ENCODE results near the gene ITGA11.

ITGA11 gene

GRCh38 chr15:68372291-68372811 is 59.6 kb downstream of the ITGA11 start:
- FAIRE-seq = no peak

- no peak for FAIRE-seq
These were observed 60.1 kb downstream of the ITGA11 start for GRCh38 chr15:68371851-68372250.

DNA sequence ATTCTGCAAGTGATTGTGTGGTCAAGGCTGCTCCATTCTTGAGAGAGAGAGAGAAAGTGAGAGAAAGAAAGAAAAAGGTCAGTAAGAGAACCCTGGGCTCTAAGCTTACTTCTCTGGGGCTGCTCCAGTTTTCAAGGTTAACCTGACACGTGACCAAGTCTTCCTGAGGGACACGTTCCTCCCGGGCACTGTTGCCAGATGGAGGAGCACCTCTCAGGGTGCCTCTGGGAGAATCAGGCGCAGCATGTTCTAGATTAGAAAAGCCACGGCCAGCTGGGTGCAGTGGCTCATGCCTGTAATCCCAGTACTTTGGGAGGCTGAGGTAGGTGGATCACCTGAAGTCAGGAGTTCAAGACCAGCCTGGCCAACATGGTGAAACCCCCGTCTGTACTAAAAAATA is 60.8 kb downstream of the ITGA11 start:
- FAIRE-seq = no peak

DNA sequence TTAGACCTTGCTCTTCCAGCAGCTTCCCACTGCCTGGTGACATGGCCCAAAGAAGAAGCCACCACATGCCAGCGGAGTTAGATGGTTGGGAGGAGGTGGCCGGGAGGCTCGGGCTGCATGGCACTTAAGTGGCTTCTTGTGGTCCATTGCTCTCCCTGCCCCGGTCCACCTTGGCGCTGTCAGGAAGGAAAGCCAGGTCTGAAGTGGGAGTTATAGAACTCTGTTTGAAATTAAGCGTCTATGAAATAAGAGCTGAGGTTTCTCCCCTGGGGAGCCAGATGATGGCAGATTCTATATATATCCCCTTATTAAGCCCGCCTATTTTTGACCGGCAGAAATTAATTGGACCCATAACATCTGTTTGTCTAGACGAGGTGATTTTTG is 61.2 kb downstream of the ITGA11 start:
- FAIRE-seq = no peak

GRCh38 chr15:68369931-68370767 is 61.8 kb downstream of the ITGA11 start:
- no peak for FAIRE-seq

- no peak for FAIRE-seq
These were observed 63.1 kb downstream of the ITGA11 start for GRCh38 chr15:68368731-68369435.

DNA sequence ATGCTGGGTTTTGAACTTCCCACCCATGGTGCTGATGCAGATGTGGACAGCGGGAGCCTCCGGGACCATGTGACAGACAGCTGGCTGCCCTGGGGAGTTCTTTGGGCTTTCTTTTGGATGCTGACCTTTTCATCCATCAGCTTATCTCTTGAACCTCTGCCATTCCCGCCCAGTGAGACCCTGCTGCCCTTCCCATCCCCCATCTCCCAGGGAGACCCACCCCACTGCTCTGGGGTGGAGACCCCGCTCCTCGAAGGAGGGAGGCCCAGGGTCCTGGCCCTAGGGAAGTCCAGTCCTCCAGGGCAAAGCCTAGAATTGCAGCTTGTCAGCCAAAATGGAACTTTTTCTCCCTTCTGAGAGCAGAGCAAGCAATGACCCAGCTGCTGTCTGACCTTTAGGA is 64.0 kb downstream of the ITGA11 start:
- no peak for FAIRE-seq

DNA sequence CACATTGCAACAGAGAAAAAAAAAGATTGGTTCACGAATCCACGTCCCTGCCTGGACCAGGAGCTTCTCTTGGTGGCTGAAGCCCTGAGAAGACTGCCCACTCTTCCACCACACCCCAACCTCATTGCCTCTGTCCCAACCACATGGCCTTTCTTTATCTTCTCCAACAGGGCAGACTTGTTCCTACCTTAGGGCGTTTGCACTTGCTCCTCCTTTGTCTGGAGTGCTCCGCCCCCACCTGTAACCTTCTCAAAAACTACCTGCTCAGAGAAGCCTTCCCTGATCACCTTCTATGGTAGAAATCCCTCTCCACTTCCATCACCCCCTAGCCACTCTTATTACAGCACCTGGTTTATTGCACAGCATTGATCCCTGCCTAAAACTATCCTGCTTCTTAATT is 64.7 kb downstream of the ITGA11 start:
- FAIRE-seq = no peak

- FAIRE-seq = no peak
These were observed 65.6 kb downstream of the ITGA11 start for GRCh38 chr15:68366314-68366713.

GRCh38 chr15:68365770-68366169 is 66.2 kb downstream of the ITGA11 start:
- no peak for FAIRE-seq

- FAIRE-seq = no peak
These were observed 66.7 kb downstream of the ITGA11 start for GRCh38 chr15:68365140-68365745.

DNA sequence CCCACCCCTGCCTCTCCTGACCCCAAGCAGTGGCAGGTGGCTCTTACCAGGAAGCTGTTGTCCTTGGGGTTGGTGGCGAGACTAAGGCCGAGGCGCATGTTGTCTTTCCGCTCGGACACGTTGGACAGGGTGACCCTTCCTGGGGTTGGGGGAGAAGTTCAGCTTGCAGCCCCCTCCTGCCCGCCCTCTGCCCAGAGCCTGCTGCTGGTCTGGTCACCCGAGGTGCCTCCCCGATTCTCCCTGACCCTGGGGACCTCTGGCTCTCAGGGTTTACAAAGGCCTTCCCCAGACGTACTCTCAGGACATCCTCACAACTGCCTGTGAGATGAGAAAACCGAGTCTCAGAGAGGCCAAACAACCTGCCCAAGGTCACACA is 67.3 kb downstream of the ITGA11 start:
- FAIRE-seq = no peak

- FAIRE-seq = no peak
These were observed 67.8 kb downstream of the ITGA11 start for GRCh38 chr15:68364028-68364659.

- FAIRE-seq = no peak
These were observed 68.6 kb downstream of the ITGA11 start for GRCh38 chr15:68363353-68363752.

DNA sequence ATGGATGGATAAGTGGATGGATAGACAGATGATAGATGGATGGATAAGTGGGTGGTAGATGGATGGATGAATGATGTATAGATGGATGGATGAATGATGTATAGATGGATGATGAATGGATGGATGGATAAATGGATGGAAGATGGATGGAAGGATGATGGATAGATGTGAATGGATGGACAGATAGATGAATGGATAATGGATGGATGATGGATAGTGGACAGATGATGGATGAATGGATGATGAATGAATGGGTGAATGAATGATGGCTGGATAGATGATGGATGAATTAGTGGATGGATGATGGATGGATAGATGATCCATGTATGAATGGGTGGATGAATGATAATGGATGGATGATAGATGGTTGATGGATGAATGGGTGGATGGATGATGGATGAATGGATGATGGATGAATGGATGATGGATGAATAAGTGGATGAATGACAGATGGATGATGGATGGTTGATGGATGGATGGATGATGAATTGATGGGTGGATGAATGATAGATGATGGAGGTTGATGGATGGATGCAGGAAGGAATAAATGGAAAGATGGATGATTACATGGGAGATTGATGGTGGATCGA is 69.3 kb downstream of the ITGA11 start:
- FAIRE-seq = no peak

- no peak for FAIRE-seq
These were observed 71.2 kb downstream of the ITGA11 start for GRCh38 chr15:68360721-68361120.

DNA sequence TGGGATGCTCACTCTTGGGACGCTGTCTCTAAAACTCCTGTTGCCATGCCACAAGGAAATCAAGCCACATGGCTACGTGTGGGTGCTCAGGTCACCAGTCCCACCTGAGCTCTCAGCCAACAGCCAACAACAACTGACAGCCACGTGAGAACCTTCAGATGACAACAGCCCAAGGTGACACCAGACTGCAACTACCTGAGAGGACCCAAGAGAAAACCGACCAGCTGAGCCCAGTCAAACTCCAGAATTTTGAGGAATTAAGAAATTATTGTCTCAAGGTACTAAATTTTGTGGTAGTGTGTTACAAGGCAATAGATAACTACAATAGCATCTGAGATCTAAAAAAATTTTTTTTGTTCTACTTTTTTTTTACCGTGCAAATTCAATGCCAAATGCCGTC is 75.2 kb downstream of the ITGA11 start:
- no peak for FAIRE-seq

DNA sequence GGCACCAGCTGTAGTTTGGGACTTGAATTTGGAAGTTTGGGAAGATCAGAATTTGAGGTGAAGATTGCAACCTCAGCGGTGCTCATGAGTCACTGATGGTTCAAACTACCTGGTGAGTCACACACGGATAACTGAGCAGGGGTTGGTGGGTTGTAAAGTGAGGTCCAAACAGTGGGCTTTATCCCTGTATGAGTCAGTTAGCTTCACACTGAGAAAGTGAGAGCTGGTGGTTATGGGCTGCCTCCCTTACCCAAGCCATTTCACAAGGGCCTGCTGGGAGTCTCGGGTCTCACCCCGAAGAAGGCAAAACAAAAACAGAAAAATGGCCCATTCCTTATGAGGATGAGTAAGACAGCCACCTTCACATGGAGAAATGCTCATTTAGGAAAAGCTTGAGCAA is 77.0 kb downstream of the ITGA11 start:
- FAIRE-seq = no peak

- FAIRE-seq = no peak
These were observed 77.7 kb downstream of the ITGA11 start for GRCh38 chr15:68354268-68354667.

- FAIRE-seq = no peak
These were observed 78.4 kb downstream of the ITGA11 start for GRCh38 chr15:68353421-68354135.

DNA sequence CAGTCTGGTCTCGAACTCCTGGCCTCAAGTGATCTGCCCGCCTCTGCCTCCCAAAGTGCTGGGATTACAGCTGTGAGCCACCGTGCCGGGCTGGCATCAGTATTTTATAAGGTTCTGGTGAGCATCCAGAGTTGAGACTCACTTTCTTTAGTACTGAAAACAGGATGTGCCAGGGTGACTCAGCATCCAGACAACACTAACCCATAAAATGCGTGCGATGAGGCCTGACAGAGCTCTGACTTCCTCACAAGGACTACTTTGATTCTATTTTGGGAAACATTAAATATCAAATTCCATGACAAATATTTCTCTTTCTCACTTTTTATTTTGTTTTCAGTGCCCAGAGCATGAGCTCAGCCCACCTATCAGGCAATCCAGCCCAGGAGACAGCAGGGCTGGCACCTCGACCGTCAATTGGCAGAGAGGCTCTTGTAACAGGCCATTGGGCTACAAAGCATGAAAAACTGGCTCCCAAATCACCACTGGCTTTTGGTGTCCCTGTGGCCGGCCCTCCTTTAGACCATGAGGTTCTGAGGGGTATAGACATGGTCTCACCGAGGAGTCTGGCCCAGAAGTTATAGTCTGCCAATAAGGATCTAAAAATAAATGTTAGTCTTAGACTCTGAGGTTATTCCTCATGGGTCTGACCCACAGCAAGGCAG is 79.4 kb downstream of the ITGA11 start:
- FAIRE-seq = no peak

DNA sequence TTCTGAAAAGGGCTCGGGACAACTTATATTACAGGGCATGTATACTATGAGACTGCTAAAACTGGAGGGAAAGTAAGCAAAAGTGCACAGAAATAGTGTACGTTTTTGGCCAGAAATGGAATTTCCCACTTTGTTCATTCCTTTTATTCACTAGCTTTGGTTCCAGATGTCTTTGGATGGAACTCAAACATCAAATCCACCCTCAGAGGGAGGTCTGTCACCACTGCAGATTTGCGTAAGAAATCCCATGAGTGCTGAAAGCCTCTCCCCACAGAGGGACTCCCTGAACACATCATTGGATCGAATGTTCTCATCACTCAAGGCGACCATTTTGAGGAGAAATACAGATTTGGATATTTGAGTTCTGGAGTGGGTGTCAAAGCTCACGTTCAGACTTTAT is 82.8 kb downstream of the ITGA11 start:
- FAIRE-seq = no peak
